ENCODE results near the gene SPATA16.
A peak's percentile ranks its signal among the peaks of the same experiment; 100 is the strongest.

SPATA16 gene

GRCh38 chr3:172987273-172987672 lies 153.8 kb downstream of the SPATA16 start:
- TF ChIP-seq CTCF (conservative IDR thresholded peaks at IDR 0.05; ENCODE audit: low read length): peak; percentile 63
- no peak for TF ChIP-seq EZH2phosphoT487 (IDR thresholded peaks at IDR 0.05; ENCODE audit: borderline replicate concordance)
- Histone ChIP-seq H2AFZ (ENCODE audit: low read length) (no peak overlapping the region), H3K9ac (ENCODE audit: low read depth, low read length, poor library complexity, severe bottlenecking) (no peak overlapping the region), H3K4me1 (ENCODE audit: insufficient read depth, low read length, poor library complexity, severe bottlenecking) (no peaks in the 10 kb centered on the region), H4K20me1 (ENCODE audit: insufficient read depth, low read length, poor library complexity, severe bottlenecking) (no peaks in the 10 kb centered on the region), H3K9me2 (replicated peaks; ENCODE audit: low read depth, low read length) (no peaks in the 10 kb centered on the region), H3K4me3 (ENCODE audit: low read length, poor library complexity, severe bottlenecking) (no peak overlapping the region), H3K27me3 (ENCODE audit: insufficient read depth, low read length, poor library complexity, severe bottlenecking) (no peaks in the 10 kb centered on the region), H3K36me3 (ENCODE audit: insufficient read depth, low read length) (no peaks in the 10 kb centered on the region), H3K9me3 (ENCODE audit: insufficient read depth, low read depth, low read length) (no peaks in the 10 kb centered on the region), H3F3A (ENCODE audit: low read depth) (no peaks in the 10 kb centered on the region), H3K79me2 (ENCODE audit: insufficient read depth, low read length) (no peaks in the 10 kb centered on the region), H3K4me2 (ENCODE audit: low read depth, low read length, poor library complexity, severe bottlenecking) (no peak overlapping the region)

- Histone ChIP-seq H4K20me1 (ENCODE audit: insufficient read depth, low read length, poor library complexity, severe bottlenecking) (no peaks in the 10 kb centered on the region), H3K4me3 (ENCODE audit: low read length, poor library complexity, severe bottlenecking) (no peak overlapping the region), H3K4me2 (ENCODE audit: low read depth, low read length, poor library complexity, severe bottlenecking) (no peak overlapping the region), H3K9ac (ENCODE audit: low read depth, low read length, poor library complexity, severe bottlenecking) (no peak overlapping the region), H3K9me2 (replicated peaks; ENCODE audit: low read depth, low read length) (no peaks in the 10 kb centered on the region), H3K4me1 (ENCODE audit: insufficient read depth, low read length, poor library complexity, severe bottlenecking) (no peaks in the 10 kb centered on the region), H3K36me3 (ENCODE audit: insufficient read depth, low read length) (no peaks in the 10 kb centered on the region), H3F3A (ENCODE audit: low read depth) (no peaks in the 10 kb centered on the region), H3K9me3 (ENCODE audit: insufficient read depth, low read depth, low read length) (no peaks in the 10 kb centered on the region), H3K79me2 (ENCODE audit: insufficient read depth, low read length) (no peaks in the 10 kb centered on the region), H3K27me3 (ENCODE audit: insufficient read depth, low read length, poor library complexity, severe bottlenecking) (no peaks in the 10 kb centered on the region), H2AFZ (ENCODE audit: low read length) (no peak overlapping the region)
- TF ChIP-seq EZH2phosphoT487 (IDR thresholded peaks at IDR 0.05; ENCODE audit: borderline replicate concordance) (no peak), CTCF (conservative IDR thresholded peaks at IDR 0.05; ENCODE audit: low read length) (no peak)
These were observed 156.1 kb downstream of the SPATA16 start for GRCh38 chr3:172984914-172985313.

GRCh38 chr3:172982736-172983364 lies 158.2 kb downstream of the SPATA16 start:
- Histone ChIP-seq H3K4me2 (ENCODE audit: low read depth, low read length, poor library complexity, severe bottlenecking) (no peak overlapping the region), H3K9me3 (ENCODE audit: insufficient read depth, low read depth, low read length) (no peaks in the 10 kb centered on the region), H3K4me3 (ENCODE audit: low read length, poor library complexity, severe bottlenecking) (no peak overlapping the region), H3K36me3 (ENCODE audit: insufficient read depth, low read length) (no peaks in the 10 kb centered on the region), H3K79me2 (ENCODE audit: insufficient read depth, low read length) (no peaks in the 10 kb centered on the region), H3K9me2 (replicated peaks; ENCODE audit: low read depth, low read length) (no peaks in the 10 kb centered on the region), H4K20me1 (ENCODE audit: insufficient read depth, low read length, poor library complexity, severe bottlenecking) (no peaks in the 10 kb centered on the region), H2AFZ (ENCODE audit: low read length) (no peak overlapping the region), H3F3A (ENCODE audit: low read depth) (no peaks in the 10 kb centered on the region), H3K27me3 (ENCODE audit: insufficient read depth, low read length, poor library complexity, severe bottlenecking) (no peaks in the 10 kb centered on the region), H3K9ac (ENCODE audit: low read depth, low read length, poor library complexity, severe bottlenecking) (no peak overlapping the region), H3K4me1 (ENCODE audit: insufficient read depth, low read length, poor library complexity, severe bottlenecking) (no peaks in the 10 kb centered on the region)
- TF ChIP-seq EZH2phosphoT487 (IDR thresholded peaks at IDR 0.05; ENCODE audit: borderline replicate concordance) (no peak), CTCF (conservative IDR thresholded peaks at IDR 0.05; ENCODE audit: low read length) (peak; percentile 56)

All from Loucy (cell line).